GM18909 (cell line): Measurements from ENCODE around the gene SVOP.
A peak's percentile ranks its signal among the peaks of the same experiment; 100 is the strongest.
"Not testable (repeated sequence)": the region's sequence is repeated elsewhere in the genome, so short reads cannot be mapped to it uniquely, and the experiment has no call there.

Source experiments
- ATAC-seq: cut with Tn5 transposase; IDR thresholded peaks from one replicate; pipeline ENCODE4 v1.9.1; 2021; ENCODE audit warnings: mild to moderate bottlenecking; ENCODE audit not compliant: unreplicated experiment, poor library complexity

The SVOP gene, protein sequence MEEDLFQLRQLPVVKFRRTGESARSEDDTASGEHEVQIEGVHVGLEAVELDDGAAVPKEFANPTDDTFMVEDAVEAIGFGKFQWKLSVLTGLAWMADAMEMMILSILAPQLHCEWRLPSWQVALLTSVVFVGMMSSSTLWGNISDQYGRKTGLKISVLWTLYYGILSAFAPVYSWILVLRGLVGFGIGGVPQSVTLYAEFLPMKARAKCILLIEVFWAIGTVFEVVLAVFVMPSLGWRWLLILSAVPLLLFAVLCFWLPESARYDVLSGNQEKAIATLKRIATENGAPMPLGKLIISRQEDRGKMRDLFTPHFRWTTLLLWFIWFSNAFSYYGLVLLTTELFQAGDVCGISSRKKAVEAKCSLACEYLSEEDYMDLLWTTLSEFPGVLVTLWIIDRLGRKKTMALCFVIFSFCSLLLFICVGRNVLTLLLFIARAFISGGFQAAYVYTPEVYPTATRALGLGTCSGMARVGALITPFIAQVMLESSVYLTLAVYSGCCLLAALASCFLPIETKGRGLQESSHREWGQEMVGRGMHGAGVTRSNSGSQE

DNA sequence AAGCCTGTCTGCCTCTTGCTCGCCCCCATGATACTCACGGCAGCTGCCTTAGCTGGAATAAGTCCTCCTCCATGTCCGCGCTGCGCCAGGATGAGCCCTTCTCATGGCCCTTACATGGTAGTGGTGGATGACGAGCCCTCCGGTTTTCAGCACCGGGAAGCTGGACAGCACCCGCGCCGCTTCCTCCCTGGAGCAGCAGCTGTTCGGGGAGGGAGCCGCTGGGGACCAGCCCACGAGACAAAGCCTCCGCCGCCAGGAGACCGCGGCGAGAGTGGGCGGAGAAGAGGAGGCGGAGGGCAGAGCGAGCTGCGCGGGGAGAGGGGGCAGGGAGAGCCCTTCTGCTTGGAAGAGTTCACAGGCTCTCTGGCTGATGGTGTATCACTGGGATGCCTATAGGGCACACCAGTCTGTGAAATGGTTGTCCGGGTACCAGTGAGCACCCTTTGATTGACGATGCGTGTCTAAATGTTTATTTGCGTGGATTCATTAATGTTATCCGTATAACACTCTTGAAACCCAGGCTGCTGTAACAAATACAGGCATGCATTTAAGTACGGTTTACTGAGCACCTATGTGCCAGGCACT, at the start of gene SVOP:
Gene SVOP (minus strand): TSS at position 273 of the 585 bp plus-strand sequence. CDS start 200 bp downstream, at position 73.
- no peak for ATAC-seq

DNA sequence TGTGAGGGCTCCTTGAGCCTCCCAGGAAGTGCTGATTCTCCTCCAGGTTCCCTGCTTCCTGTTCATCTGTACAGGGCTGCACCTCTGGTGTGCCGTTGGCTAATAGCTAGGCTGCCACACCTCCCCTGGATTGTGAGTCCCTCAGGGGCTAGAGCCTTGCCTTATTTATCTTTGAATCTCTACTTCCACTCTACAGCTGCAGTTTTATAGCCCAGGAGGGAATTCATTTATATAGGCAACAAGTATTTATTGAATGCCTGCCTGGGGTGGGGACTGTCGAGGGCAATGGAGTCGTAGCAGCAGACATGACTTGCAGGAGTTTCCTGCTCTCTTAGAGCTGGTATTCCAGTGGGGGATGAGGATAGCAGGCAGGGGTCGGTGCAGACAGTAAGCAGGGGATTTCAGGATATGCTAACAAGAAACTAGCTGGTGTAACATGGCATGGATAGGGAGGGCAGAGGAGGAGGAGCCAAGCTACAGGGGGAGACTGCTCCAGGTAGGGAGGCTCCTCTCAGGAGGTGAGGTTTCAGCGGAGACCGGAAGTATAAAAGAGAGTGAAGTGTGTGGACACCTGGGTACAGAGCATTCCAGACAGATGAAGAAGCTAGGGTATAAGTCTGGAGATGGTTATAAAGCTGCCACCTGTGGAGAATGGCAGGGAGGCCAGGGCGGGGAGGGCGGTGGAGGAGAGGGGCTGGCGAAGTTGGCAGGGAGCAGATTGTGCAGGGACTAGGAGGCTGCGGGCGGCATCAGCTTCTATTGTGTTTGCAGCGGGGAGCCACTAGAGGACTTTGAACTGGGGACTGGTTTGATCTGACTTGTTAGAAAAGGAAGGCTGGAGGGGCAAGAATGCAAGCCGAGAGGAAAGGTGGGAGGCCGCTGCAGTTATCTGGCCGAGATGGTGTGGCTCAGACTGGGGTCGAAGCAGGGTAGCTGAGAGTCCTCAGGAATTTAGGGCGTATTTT, 48.7 kb upstream of the SVOP start:
- ATAC-seq: no peak

DNA sequence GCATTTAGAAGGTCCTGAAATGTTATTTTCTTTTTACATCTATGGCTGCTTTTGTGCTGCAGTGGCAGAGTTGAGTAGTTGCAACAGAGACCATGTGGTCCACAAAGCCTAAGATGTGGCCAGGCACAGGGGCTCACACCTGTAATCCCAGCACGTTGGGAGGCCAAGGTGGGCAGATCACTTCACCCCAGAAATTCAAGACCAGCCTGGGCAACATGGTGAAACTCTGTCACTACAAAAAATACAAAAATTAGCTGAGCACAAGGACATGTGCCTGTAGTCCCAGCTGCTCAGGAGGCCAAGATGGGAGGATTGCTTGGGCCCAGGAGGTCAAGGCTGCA, 45.0 kb upstream of the SVOP start:
- no peak for ATAC-seq

DNA sequence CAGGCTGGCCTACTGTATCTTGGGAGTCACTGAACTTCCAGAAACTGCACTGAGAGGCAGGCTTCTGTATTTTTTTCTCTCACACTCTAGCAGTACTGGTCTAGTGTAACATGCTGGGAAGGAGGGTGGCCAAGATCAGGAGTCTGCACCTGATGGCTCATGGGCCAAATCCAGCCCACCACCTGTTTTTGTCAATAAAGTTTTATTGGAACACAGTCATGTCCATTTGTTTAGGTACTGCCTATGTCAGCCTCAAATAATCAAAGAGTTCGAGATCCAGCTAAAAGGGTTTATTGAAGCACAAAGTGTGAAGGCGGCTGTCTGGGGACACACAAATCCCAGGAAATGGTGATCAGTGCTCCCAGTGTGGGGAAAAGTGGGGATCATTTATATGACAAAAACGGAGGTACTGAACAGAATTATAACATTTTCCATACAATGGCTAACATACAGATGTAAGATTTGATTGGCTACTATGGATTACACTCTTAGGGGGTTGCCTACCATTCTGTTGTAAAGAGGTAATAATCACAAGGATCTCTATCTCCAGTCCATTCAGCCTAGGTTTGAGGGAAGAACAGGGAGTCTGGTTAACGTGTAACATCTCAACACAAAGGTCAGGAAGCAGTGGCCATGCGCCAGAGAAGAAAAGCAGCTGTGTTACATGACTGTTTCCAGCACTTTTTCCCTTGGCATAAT, 44.4 kb upstream of the SVOP start:
- no peak for ATAC-seq

DNA sequence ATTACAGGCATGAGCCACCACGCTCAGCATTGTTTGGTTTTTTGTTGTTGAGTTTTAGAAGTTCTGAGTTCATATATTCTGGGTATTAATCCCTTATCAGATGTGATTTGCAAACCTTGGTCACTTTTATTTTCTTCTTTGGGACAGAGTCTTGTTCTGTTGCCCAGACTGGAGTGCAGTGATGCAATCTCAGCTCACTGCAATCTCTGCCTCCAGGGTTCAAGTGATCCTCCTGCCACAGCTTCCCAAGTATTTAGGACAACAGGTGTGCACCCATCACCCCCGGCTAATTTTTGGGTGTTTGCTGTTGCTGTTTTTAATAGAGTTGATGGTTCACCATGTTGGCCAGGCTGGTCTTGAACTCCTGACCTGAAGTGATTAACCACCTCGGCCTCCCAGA, 43.3 kb upstream of the SVOP start:
- no peak for ATAC-seq

DNA sequence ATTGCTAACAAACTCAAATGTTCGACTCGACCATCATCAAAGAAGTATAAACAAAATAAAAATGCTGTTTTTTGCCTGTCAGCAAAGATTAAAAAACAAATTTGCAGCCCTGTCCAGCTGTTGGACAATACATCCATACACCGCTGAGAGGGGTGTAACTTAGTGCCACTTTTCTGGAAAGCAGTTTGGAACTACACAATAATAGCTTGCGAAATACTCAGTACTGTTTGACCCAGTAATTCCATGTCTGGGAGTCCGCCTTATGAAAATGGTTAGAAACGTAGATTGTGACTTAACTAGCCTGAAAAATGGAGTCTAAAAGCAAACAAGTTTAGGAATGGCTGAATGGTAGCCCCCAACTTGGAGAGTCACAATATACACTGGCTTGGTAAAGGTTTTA, 37.9 kb upstream of the SVOP start:
- no peak for ATAC-seq

DNA sequence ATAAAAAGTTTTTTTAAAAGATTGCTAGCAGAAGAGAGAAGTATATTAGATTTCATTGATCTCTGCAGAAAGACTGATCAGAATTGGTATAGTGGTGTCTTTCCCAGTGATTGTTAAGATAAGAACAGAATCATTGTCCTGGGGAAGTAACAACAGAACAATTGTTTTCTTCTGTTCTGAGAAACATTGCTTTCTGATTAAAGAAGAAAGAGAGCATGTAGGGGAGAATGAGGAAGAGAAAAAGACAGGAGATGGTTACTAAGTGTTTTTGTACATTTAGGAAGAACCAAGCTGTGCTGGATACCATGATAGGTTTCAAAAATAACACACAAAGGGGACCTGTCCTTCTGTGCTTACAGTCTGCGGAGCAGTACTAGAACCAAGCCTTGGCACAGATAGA, 36.5 kb upstream of the SVOP start:
- no peak for ATAC-seq

DNA sequence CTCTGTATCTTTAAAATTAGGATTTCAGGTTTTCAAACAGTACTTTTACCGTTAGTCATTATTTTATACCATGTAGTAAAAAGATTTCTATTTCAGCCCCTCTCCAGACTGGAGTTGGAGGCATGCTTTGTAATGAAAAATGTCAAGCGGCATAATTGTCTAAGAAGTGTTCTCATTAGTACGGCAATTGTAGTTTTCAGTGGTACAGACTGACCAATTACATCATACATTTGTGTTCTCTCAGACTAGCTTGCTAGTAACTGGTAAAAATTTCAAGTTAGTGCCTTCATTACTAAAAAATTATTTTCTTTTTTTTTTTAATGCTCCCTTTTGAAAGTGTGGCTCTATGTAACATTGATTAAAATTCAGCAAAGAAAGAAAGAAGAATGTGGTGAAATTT, 36.0 kb upstream of the SVOP start:
- ATAC-seq: no peak

DNA sequence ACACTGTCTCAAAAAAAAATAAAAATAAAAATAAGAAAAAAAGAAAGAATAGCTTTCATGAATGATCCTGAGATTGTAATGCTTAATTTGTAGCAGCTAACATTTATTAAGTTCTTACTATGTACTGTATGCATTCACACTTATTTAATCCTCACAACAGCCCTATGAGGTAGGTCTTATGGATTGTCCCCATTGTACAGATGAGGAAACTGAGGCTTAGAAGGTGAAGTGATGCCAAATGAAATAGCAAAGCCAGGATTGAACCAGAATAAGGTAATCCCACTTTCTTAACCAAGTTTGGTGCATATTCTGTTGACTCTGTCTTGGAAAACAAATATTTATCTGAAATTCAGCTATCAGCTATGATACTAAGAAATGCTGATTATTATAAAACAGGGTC, 33.7 kb upstream of the SVOP start:
- ATAC-seq: no peak

DNA sequence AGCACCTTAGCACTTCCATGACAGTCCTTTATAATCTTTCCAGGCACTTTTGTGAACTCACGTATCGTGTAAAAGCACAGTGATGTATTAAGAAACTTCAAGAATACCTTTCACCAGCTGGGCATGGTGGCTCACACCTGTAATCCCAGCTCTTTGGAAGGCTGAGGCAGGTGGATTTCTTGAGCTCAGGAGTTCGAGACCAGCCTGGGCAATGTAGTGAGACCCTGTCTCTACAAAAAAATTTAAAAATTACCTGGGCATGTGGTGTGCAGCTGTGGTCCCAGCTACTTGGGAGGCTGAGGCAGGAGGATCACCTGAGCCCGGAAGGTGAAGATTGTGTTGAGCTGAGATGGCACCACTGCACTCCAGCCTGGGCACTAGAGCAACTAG, 33.3 kb upstream of the SVOP start:
- ATAC-seq: peak; percentile 5

DNA sequence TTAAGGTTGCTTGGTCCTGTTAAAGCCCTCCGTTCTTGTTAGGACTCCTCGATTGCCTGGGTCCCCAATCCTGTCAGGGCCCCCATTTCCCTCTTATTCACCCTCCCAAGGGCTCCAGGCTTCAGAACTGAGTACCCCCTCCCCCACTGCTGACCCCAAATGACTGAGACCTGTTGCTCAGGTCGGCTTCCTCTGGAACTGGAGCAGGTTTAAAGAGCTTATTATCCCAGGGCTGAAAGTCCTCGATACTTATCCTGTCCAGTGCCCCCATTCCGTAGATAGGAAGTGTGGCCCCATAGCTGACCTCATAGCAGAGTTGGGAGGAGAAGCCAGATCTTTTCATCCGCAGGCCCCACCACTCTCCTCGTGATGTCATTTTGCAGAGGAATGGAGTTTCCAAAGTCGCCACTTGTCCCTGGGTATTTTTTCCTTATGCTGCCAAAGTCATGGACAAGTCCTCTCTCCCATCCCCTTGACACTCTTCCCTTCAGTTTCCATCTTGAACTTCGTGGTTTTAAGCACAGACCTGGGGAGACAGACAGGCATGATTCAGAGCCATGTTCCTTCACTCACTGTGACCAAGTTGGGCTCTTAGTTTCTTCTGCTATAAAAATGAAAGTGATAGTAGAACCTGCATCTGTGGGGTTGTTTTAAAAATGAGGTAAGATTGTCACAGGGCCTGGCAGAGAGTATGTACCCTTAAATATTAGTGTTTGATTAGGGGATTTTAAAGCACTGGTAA, 32.7 kb upstream of the SVOP start:
- ATAC-seq: peak; percentile 46

DNA sequence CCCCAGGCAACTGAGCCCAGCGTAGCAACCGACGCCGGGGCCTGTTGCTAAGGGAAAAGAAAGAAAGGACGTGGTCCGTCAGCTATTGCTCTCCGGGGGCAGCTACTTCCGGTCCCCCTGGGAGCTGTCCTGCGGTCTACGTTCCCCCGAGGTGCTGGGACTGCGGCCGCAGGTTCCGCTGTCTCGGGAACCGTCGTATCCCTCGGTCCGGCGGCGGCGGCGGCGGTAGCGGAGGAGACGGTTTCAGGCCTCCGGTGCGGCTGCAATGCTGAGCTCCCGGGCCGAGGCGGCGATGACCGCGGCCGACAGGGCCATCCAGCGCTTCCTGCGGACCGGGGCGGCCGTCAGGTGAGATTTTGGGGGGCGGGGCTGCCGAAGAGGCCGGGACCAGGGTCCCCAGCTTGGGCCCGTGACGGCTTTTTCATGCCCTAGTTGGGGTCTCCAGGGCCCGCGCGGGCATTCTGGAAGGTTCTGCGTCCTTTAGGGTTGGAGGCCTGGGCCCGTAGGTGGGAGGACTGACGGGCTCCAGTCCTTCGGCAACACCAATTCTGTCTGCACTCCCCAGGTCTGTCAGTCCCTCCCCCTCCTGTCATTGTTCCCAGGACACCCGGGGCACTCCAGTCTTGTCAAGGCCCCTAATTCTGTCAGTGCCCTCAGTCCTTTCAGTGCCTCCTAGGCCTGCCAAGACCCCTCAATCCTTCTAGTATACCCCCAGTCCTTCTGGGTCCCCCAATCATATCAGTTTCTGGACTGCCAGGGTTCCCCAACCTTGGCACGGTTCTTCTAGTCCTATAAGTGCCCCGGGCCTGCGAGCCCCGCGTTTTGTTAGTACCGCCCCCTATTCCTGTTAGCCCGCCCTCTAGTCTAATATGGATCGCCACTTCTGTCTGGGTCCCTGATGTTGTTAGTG, 31.8 kb upstream of the SVOP start, which contains the start of gene USP30:
Gene USP30 (plus strand): TSS at position 163 of the 910 bp plus-strand sequence. CDS start 103 bp downstream, at position 266.
- ATAC-seq: peak; percentile 75

DNA sequence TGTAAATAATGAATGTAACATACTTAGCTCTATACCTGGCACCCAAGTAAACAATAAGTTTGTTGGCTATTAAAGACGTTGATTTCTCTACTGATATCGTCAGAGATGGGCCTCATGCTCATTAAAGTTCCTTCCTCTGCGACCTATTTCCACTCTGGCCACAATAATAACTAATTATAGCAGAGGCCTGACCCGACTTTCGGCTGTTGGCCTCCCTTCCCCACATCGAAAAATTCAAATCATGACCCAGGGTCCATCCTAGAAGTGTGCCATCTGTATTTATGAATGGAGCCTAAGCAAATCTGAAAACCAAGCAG, 31.2 kb upstream of the SVOP start:
- ATAC-seq: no peak

DNA sequence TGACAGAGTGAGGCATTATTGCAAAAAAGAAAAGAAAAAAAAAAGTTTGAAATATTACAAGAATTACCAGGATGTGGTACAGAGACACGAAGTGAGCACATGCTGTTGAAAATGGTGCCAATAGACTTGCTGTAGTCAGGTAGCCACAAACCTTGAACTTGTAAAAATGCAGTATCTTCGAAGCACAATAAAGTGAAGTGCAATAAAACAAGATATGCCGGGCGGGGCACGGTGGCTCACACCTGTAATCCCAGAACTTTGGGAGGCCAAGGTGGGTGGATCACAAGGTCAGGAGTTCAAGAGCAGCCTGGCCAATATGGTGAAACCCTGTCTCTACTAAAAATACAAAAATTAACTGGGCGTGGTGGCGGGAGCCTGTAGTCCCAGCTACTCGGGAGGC, 28.9 kb upstream of the SVOP start:
- ATAC-seq: not testable (repeated sequence)

DNA sequence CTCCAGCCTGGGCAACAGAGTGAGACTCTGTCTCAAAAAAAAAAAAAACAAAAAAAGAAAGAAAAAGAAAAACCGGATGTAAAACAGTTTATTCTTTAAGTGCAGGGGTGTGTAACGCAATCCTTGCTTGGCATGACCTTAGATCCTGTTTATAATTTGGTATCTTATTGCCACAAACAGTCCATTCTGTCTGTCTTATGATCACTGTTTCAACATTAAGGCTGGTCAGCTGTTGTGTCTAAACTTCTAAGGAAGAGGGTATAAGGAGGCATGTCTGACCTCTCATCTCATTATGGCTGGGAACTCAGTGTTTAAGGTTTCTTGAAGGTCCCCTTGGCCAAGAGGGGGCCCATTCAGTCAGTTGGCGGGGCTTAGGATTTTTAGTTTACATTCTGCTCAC, 27.8 kb upstream of the SVOP start:
- not testable (repeated sequence) for ATAC-seq

DNA sequence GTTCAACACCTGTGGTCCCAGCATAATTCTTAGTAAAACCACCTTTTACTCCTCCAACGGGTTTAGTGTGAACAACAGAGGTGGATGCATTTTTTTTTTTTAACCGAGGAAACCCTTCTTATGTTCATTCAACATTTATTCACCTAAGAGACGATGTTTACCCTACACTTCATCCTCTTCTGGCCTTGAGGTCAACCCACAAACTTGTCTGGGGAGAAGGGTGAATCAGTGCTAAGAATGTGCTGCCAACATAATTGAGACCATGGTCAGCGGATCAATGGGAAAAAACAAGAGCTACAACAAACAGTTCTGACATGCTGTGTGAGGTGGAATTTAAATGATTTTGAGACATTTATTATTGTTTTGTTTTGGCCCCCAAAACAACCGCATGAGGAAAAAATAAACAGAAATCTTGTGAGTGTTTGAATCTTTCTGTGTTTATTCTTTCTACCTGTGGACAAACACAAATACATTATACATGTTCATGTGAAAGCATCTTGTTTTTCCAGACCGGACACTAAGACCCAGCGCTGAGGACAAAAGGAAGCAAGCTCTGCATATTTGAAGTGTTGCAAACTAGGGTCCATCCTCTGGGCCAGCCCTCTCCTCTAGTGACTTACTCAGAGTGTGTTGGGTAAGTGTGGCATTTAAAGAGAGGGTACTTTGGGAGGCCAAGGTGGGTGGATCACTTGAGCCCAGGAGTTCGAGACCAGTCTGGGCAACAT, 26.4 kb upstream of the SVOP start:
- no peak for ATAC-seq

DNA sequence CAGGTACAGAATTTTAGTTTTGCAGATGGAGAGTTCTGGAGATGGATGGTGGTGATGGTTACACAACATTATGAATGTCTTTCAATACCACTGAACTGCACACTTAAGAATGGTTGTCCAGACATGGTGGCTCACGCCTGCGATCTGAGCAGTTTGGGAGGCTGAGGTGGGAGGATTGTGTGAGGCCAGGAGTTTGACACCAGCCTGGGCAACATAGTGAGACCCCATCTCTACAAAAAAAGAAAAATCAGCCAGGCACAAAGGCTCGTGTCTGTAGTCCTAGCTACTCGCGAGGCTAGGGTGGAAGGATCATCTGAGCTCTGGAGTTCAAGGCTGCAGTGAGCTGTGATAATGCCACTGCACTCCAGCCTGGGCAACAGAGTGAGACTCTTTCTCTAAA, 23.4 kb upstream of the SVOP start:
- ATAC-seq: no peak

DNA sequence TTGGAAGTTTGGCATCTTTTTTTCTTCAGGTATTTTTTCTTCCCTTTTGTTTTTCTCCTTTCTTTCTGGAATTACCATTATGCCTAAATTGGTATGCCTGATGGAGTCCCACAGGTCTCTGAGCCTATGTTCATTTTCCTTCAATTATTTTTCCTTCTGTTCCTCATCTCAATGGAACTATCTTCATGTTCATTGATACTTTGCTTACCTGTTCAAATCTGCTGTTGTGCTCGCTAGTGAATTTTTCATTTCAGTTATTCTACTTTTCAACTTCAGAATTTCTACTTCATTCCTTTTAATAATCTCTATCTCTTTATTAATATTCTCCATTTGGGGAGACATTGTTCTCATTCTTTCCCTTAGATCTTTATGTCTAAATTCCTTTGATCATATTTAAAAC, 16.1 kb upstream of the SVOP start:
- no peak for ATAC-seq
